IMR-90 (cell line): ENCODE results near the gene APOF. TPM values are rescaled to one million over a fixed set of nuclear protein-coding genes. Genes with fewer than 3 reads are reported as not detected.

Source experiments
- ATAC-seq: fragments of 200-7000 bp; cut with Tn5 transposase; 2 replicates; pipeline ENCODE4 v1.9.1; 2020; ENCODE audit warnings: low read depth, mild to moderate bottlenecking, moderate library complexity
- BruUV-seq: library from RNA; stranded (reverse); fragments of 400-500 nt; replicated peaks from 2 replicates; lab custom pipeline; 2021; lab: Mats Ljungman, UMichigan
- CTCF ChIA-PET: fragments of 300-600 bp; formaldehyde crosslinking; extraction: SDS; loops from one replicate; lab custom pipeline; 2021; ENCODE audit warnings: antibody characterized with exemption; lab: Yijun Ruan, JAX
- POLR2A ChIA-PET: fragments of 300-600 bp; sonication (Branson Sonifier 250); formaldehyde crosslinking; loops from one replicate; lab custom pipeline; 2022; ENCODE audit warnings: antibody characterized with exemption; ENCODE audit not compliant: unreplicated experiment; lab: Charles Lee
- DNase-seq: peaks from one replicate; pipeline ENCODE4 v3.0.0; 2013
- H2AFZ ChIP-seq: replicated peaks from 2 replicates; pipeline ENCODE3; 2013; ENCODE audit warnings: low read length, mild to moderate bottlenecking; ENCODE audit not compliant: poor library complexity
- H2AK5ac ChIP-seq: 2 replicates; pipeline ENCODE4 v1.6.1; 2013; ENCODE audit warnings: low read depth, low read length, inconsistent platforms
- H2AK9ac ChIP-seq: replicated peaks from 2 replicates; pipeline ENCODE3; 2013; ENCODE audit warnings: mild to moderate bottlenecking, low read depth, low read length, moderate library complexity; ENCODE audit not compliant: poor library complexity
- H2BK120ac ChIP-seq: 2 replicates; pipeline ENCODE4 v1.6.1; 2013; ENCODE audit warnings: low read depth, low read length, inconsistent platforms
- H2BK15ac ChIP-seq: 3 replicates; pipeline ENCODE4 v1.6.1; 2013; ENCODE audit warnings: low read depth, low read length, inconsistent platforms
- H2BK20ac ChIP-seq: 2 replicates; pipeline ENCODE4 v1.6.1; 2013; ENCODE audit warnings: low read depth, mild to moderate bottlenecking, inconsistent platforms, low read length, moderate library complexity
- H2BK5ac ChIP-seq: 2 replicates; pipeline ENCODE4 v1.6.1; 2013; ENCODE audit warnings: mild to moderate bottlenecking, low read depth, low read length, inconsistent platforms; ENCODE audit not compliant: poor library complexity, severe bottlenecking
- H3K14ac ChIP-seq: replicated peaks from 2 replicates; pipeline ENCODE4 v1.6.1; 2013; ENCODE audit warnings: low read depth, low read length, inconsistent platforms
- H3K18ac ChIP-seq: 2 replicates; pipeline ENCODE4 v1.6.1; 2013; ENCODE audit warnings: low read depth, low read length, control low read depth
- H3K23ac ChIP-seq: 2 replicates; pipeline ENCODE4 v1.6.1; 2013; ENCODE audit warnings: low read depth, low read length, inconsistent platforms
- H3K27ac ChIP-seq: 2 replicates; pipeline ENCODE4 v1.5.1; 2013; ENCODE audit warnings: mild to moderate bottlenecking, control low read depth, low read length; ENCODE audit not compliant: insufficient read depth
- H3K27me3 ChIP-seq: 2 replicates; pipeline ENCODE4 v1.6.1; 2013; ENCODE audit warnings: low read length; ENCODE audit not compliant: control insufficient read depth, insufficient read depth
- H3K36me3 ChIP-seq: 2 replicates; pipeline ENCODE4 v1.6.1; 2013; ENCODE audit warnings: low read length, mixed read lengths; ENCODE audit not compliant: control insufficient read depth, insufficient read depth
- H3K4ac ChIP-seq: 2 replicates; pipeline ENCODE4 v1.6.1; 2013; ENCODE audit warnings: low read depth, low read length, inconsistent platforms
- H3K4me1 ChIP-seq: 2 replicates; pipeline ENCODE4 v1.6.1; 2013; ENCODE audit warnings: low read length, mixed read lengths; ENCODE audit not compliant: control insufficient read depth, insufficient read depth
- H3K4me2 ChIP-seq: 2 replicates; pipeline ENCODE4 v1.6.1; 2013; ENCODE audit warnings: low read depth, mild to moderate bottlenecking, control low read depth, low read length, moderate library complexity
- H3K4me3 ChIP-seq: 2 replicates; pipeline ENCODE4 v1.5.1; 2013; ENCODE audit warnings: low read depth, mild to moderate bottlenecking, control low read depth, low read length, moderate library complexity; ENCODE audit not compliant: insufficient read depth
- H3K56ac ChIP-seq: 2 replicates; pipeline ENCODE4 v1.6.1; 2013; ENCODE audit warnings: low read length, inconsistent platforms; ENCODE audit not compliant: insufficient read depth; ENCODE audit errors: extremely low read depth
- H3K79me1 ChIP-seq, 2 experiments: 2 replicates each; pipeline ENCODE4 v1.6.1; 2013; ENCODE audit warnings: low read length in 2 of 2, inconsistent platforms in 1 of 2, low read depth in 1 of 2
- H3K9ac ChIP-seq: 2 replicates; pipeline ENCODE4 v1.6.1; 2013; ENCODE audit warnings: low read depth, low read length, control low read depth
- H3K9me1 ChIP-seq: 2 replicates; pipeline ENCODE4 v1.6.1; 2013; ENCODE audit warnings: low read length, inconsistent platforms; ENCODE audit not compliant: insufficient read depth
- H3K9me3 ChIP-seq: 2 replicates; pipeline ENCODE4 v1.6.1; 2013; ENCODE audit warnings: low read length; ENCODE audit not compliant: control insufficient read depth, insufficient read depth
- H4K20me1 ChIP-seq: 2 replicates; pipeline ENCODE4 v1.6.1; 2013; ENCODE audit warnings: low read length, inconsistent platforms; ENCODE audit not compliant: insufficient read depth
- H4K5ac ChIP-seq: 2 replicates; pipeline ENCODE4 v1.6.1; 2013; ENCODE audit warnings: mild to moderate bottlenecking, low read depth, low read length, control low read depth
- H4K8ac ChIP-seq, 2 experiments: 2 replicates each; pipeline ENCODE4 v1.6.1; 2013; ENCODE audit warnings: low read depth in 2 of 2, low read length in 2 of 2, control low read depth in 1 of 2, inconsistent platforms in 1 of 2
- H4K91ac ChIP-seq: 2 replicates; pipeline ENCODE4 v1.6.1; 2013; ENCODE audit warnings: low read depth, low read length, inconsistent platforms; ENCODE audit not compliant: insufficient read depth
- BHLHE40 ChIP-seq: fragments of 150-350 bp; IDR thresholded peaks from 2 replicates; pipeline ENCODE4 v1.6.1; 2016; ENCODE audit warnings: mild to moderate bottlenecking, low read depth, low read length
- CHD1 ChIP-seq: IDR thresholded peaks from 2 replicates; pipeline ENCODE4 v1.6.1; 2012; ENCODE audit warnings: low read depth, low read length, improper control_type of control experiment
- FOS ChIP-seq: fragments of 150-350 bp; IDR thresholded peaks from 2 replicates; pipeline ENCODE4 v1.6.1; 2016; ENCODE audit warnings: low read depth, low read length
- MAFK ChIP-seq: IDR thresholded peaks from 2 replicates; pipeline ENCODE4 v1.6.1; 2012; ENCODE audit warnings: low read depth, low read length, improper control_type of control experiment
- MAZ ChIP-seq: IDR thresholded peaks from 2 replicates; pipeline ENCODE4 v1.6.1; 2012; ENCODE audit warnings: low read depth, mild to moderate bottlenecking, low read length, improper control_type of control experiment, moderate library complexity, borderline replicate concordance
- MXI1 ChIP-seq: IDR thresholded peaks from 2 replicates; pipeline ENCODE4 v1.6.1; 2012; ENCODE audit warnings: low read depth, mild to moderate bottlenecking, low read length, moderate library complexity, borderline replicate concordance
- NFE2L2 ChIP-seq: fragments of 150-350 bp; IDR thresholded peaks from 2 replicates; pipeline ENCODE4 v1.6.1; 2016; ENCODE audit warnings: low read depth, mild to moderate bottlenecking, low read length
- POLR2A ChIP-seq: IDR thresholded peaks from 2 replicates; pipeline ENCODE4 v1.6.1; 2012; ENCODE audit warnings: mild to moderate bottlenecking, low read depth, low read length
- RAD21 ChIP-seq: IDR thresholded peaks from 2 replicates; pipeline ENCODE4 v1.6.1; 2012; ENCODE audit warnings: low read length, improper control_type of control experiment
- RFX5 ChIP-seq: IDR thresholded peaks from 2 replicates; pipeline ENCODE4 v1.8.0; 2012; ENCODE audit warnings: low read depth, mild to moderate bottlenecking, low read length, moderate library complexity
- WGBS, 2 experiments: methylation state at CpG; one replicate each; pipeline versions ENCODE4 v1.1.5 to v1.1.7; 2013; ENCODE audit warnings: missing lambda C conversion rate in 2 of 2; ENCODE audit not compliant: insufficient read length in 1 of 2; ENCODE audit errors: extremely low coverage in 2 of 2; 5-methylcytosine and 5-hydroxymethylcytosine counted together
- dilution Hi-C: fragments of 300-500 bp; cut with HindIII; formaldehyde crosslinking; loops from one replicate; pipeline ENCODE4 v1.14.3; 2018; ENCODE audit warnings: low sequenced_read_pairs; ENCODE audit not compliant: unreplicated experiment
- in situ Hi-C: fragments of 300-500 bp; cut with MboI; formaldehyde crosslinking; loops from 3 replicates; pipeline ENCODE4 v1.14.3; 2019; ENCODE audit warnings: low sequenced_read_pairs, inconsistent platforms, mixed read lengths
- intact Hi-C: fragments of 100-400 bp; cut with micrococcal nuclease; formaldehyde crosslinking; loops from 2 replicates; pipeline ENCODE4 v1.10.0; 2022
- polyA plus RNA-seq, 3 experiments: library from polyadenylated mRNA; depleted of rRNA; stranded (reverse); fragments of >200 nt; gene quantifications; 2 replicates each; pipeline ENCODE4 v1.2.3, GENCODE V29; 2012; ENCODE audit warnings: low replicate concordance in 1 of 3
- total RNA-seq: library from RNA; depleted of rRNA; stranded (reverse); fragments of >200 nt; gene quantifications from 2 replicates; pipeline ENCODE4 v1.2.3, GENCODE V29; 2012
- TF ChIP-seq, protein P1 (sequence below): conservative IDR thresholded peaks from 2 replicates; pipeline ENCODE4 v1.5.1; 2012; ENCODE audit warnings: mild to moderate bottlenecking, low read depth, low read length, improper control_type of control experiment
- TF ChIP-seq, protein P2 (sequence below): fragments of 150-350 bp; IDR thresholded peaks from 2 replicates; pipeline ENCODE4 v1.6.1; 2017; ENCODE audit warnings: mild to moderate bottlenecking, antibody characterized with exemption, low read length, low read depth

APOF gene
- total and polyA plus RNA-seq, 2 of the 4 experiments (the other 2 are of a cell fraction) = not detected

DNA sequence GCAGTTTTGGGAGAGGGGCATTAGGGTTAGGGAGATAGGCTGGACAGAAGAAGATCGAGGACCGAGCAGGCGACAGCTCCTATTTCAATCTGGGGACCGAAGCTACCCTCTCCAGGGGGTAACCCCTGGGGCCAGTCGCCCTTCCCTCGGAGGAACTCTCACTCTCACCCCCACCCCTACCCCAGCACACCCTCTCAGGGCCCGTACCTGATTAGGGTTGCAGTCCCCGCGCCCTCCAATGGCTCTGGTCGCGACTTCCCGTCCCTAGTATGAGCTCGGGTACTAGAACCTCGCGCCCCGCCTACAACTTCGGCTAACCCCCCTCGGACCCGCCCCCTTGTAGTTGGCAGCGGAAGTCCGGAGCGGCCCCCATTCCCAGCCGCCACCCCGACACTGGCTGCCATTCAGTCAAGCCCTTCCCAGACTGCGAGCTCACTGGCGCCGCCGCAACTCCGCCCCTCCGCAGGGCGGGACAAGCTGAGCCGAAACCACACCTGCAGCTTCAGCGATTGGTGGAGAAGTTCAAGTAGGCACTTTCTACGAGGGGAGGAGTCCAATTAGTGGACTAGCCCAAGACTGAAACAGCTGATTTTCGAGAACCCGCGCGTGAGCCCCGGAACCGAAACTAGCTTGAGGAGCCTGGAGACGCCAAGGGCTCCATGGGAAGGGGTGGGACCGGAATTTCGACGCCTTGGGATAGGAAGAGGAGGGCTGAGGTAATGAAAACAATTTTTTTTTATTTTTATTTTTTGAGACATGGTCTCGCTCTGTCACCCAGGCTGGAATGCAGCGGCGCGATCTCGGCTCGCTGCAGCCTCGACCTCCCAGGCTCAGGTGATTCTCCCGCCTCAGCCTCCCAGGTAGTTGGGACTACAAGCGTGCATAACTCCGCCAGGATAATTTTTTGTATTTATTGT is 2.5 kb downstream of the APOF start, which contains the start of gene STAT2:
STAT2 (minus strand) TSS at position 257 of the 917 bp plus-strand sequence. CDS start 3,536 bp downstream, outside the sequence.
- no TSS peak for BruUV-seq
- H4K91ac ChIP-seq = peak within 1 kb of the TSS; percentile 80
- peak within 1 kb of the TSS; percentile 88 for H3K4me2 ChIP-seq
- H3K9ac ChIP-seq = peak within 1 kb of the TSS; percentile 93
- peak within 1 kb of the TSS; percentile 97 for H3K23ac ChIP-seq
- peak within 1 kb of the TSS; percentile 53 for H4K5ac ChIP-seq
- no peaks in the 10 kb centered on the region for H3K4me1 ChIP-seq
- intact Hi-C loops = loop anchor here (1.0 kb wide), 1 partner anchor 104 kb away; no protein-coding TSS in a partner anchor
- peak within 1 kb of the TSS; percentile 86 for H2AK5ac ChIP-seq
- H2BK20ac ChIP-seq = peak within 1 kb of the TSS; percentile 23; the same call in 1 of the 2 replicates
- H3K14ac ChIP-seq = peak within 1 kb of the TSS; percentile 96
- WGBS, 2 experiments = 0% methylated on average over 19 of the region's 54 CpGs; no CpG with 5 or more reads in 1 of the 2 experiments
- H3K56ac ChIP-seq = peak within 1 kb of the TSS; percentile 94
- 0 out of 2 replicates have a peak, but pooled peaks have one; percentile 45 for TF ChIP-seq MXI1
- peak; percentile 65; the same call in 1 of the 2 replicates for TF ChIP-seq POLR2A
- TF ChIP-seq FOS = no peak
- TF ChIP-seq RAD21 = no peak
- peak; percentile 86 for TF ChIP-seq BHLHE40
- peak; percentile 37; the same call in 1 of the 2 replicates for TF ChIP-seq MAFK
- TF ChIP-seq, protein P1, sequence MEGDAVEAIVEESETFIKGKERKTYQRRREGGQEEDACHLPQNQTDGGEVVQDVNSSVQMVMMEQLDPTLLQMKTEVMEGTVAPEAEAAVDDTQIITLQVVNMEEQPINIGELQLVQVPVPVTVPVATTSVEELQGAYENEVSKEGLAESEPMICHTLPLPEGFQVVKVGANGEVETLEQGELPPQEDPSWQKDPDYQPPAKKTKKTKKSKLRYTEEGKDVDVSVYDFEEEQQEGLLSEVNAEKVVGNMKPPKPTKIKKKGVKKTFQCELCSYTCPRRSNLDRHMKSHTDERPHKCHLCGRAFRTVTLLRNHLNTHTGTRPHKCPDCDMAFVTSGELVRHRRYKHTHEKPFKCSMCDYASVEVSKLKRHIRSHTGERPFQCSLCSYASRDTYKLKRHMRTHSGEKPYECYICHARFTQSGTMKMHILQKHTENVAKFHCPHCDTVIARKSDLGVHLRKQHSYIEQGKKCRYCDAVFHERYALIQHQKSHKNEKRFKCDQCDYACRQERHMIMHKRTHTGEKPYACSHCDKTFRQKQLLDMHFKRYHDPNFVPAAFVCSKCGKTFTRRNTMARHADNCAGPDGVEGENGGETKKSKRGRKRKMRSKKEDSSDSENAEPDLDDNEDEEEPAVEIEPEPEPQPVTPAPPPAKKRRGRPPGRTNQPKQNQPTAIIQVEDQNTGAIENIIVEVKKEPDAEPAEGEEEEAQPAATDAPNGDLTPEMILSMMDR = no peak
- peak; percentile 92 for TF ChIP-seq MAZ
- no peak for TF ChIP-seq CHD1
- TF ChIP-seq RFX5 = no peak
- no peak for TF ChIP-seq NFE2L2
- TF ChIP-seq, protein P2, sequence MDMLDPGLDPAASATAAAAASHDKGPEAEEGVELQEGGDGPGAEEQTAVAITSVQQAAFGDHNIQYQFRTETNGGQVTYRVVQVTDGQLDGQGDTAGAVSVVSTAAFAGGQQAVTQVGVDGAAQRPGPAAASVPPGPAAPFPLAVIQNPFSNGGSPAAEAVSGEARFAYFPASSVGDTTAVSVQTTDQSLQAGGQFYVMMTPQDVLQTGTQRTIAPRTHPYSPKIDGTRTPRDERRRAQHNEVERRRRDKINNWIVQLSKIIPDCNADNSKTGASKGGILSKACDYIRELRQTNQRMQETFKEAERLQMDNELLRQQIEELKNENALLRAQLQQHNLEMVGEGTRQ = peak; percentile 42; the same call in 1 of the 2 replicates
- ATAC-seq = peak; percentile 97
- peaks cover 14 to 42% of the 10 kb centered on the region in 2 experiments for H3K79me1 ChIP-seq
- peak within 1 kb of the TSS; percentile 97 for H2AK9ac ChIP-seq
- peak; percentile 100 for DNase-seq
- peak within 1 kb of the TSS; percentile 85 for H3K27ac ChIP-seq
- peak within 1 kb of the TSS; percentile 92 for H2AFZ ChIP-seq
- peaks cover 15% of the 10 kb centered on the region for H3K36me3 ChIP-seq
- H4K20me1 ChIP-seq = peaks cover 24% of the 10 kb centered on the region; the same call in 1 of the 2 replicates
- CTCF ChIA-PET = interaction anchor here (0.8 to 1.4 kb wide), 3 partner anchors 17 to 65 kb away, joined by 3 to 4 read pairs (median 4); no protein-coding TSS in a partner anchor
- H3K9me1 ChIP-seq = peaks cover 8% of the 10 kb centered on the region; the same call in 1 of the 2 replicates
- H2BK5ac ChIP-seq = peak within 1 kb of the TSS; percentile 83
- POLR2A ChIA-PET = interaction anchor here (0.5 to 1.3 kb wide), 3 partner anchors 44 to 1234 kb away, joined by 3 read pairs; partner anchors contain the start of gene TIMELESS
- H2BK120ac ChIP-seq = peak within 1 kb of the TSS; percentile 48
- peak within 1 kb of the TSS; percentile 62 for H3K4me3 ChIP-seq
- peak within 1 kb of the TSS; percentile 42 to 98 for H4K8ac ChIP-seq
- no peaks in the 10 kb centered on the region for H3K27me3 ChIP-seq
- dilution Hi-C loops = no loop called here
- no peaks in the 10 kb centered on the region for H3K9me3 ChIP-seq
- in situ Hi-C loops = loop anchor here (10.0 kb wide), 1 partner anchor 105 kb away; the partner anchor contains the start of gene SPRYD4
- H2BK15ac ChIP-seq = peak within 1 kb of the TSS; percentile 62; the same call in 1 of the 3 replicates
- H3K4ac ChIP-seq = peak within 1 kb of the TSS; percentile 94
- H3K18ac ChIP-seq = peak within 1 kb of the TSS; percentile 77
